Skin of body (tissue), 2 donors: ENCODE data around the gene MID1. TPM values are rescaled to one million over a fixed set of nuclear protein-coding genes. Genes with fewer than 3 reads are reported as not detected.

Source experiments
- DNase-seq: peaks from one replicate; lab custom pipeline; 2025; lab: John Stamatoyannopoulos, UW
- total RNA-seq: library from RNA; depleted of rRNA; stranded (reverse); fragments of >200 nt; gene quantifications from one replicate; pipeline ENCODE4 v1.2.3, GENCODE V29; 2014

The MID1 gene
- total RNA-seq, 1 donor from 2014 or later: 21.9 TPM

GRCh38 chrX:10495677-10496076, 124.7 kb downstream of the MID1 start:
- no peak for DNase-seq

GRCh38 chrX:10492250-10492649, 128.1 kb downstream of the MID1 start:
- DNase-seq: no peak

GRCh38 chrX:10486373-10486772, 134.0 kb downstream of the MID1 start:
- DNase-seq: no peak

GRCh38 chrX:10485326-10485725, 135.1 kb downstream of the MID1 start:
- no peak for DNase-seq

GRCh38 chrX:10484683-10485247, 135.6 kb downstream of the MID1 start:
- DNase-seq: no peak

- no peak for DNase-seq
Observed at GRCh38 chrX:10483191-10483831, 137.1 kb downstream of the MID1 start.

- no peak for DNase-seq
Observed at GRCh38 chrX:10482708-10483107, 137.7 kb downstream of the MID1 start.

- no peak for DNase-seq
Observed at GRCh38 chrX:10482261-10482660, 138.1 kb downstream of the MID1 start.

- no peak for DNase-seq
Observed at GRCh38 chrX:10480861-10481260, 139.5 kb downstream of the MID1 start.

- no peak for DNase-seq
Observed at GRCh38 chrX:10479508-10479907, 140.9 kb downstream of the MID1 start.

GRCh38 chrX:10477525-10477924, 142.9 kb downstream of the MID1 start:
- DNase-seq: no peak

GRCh38 chrX:10474913-10475568, 145.3 kb downstream of the MID1 start:
- peak; percentile 72 for DNase-seq

GRCh38 chrX:10474510-10474909, 145.9 kb downstream of the MID1 start:
- DNase-seq: no peak

GRCh38 chrX:10471418-10471817, 149.0 kb downstream of the MID1 start:
- DNase-seq: no peak

- no peak for DNase-seq
Observed at GRCh38 chrX:10470009-10470408, 150.4 kb downstream of the MID1 start.

- DNase-seq: no peak
Observed at GRCh38 chrX:10467793-10468192, 152.6 kb downstream of the MID1 start.

- DNase-seq: no peak
Observed at GRCh38 chrX:10465254-10465653, 155.1 kb downstream of the MID1 start.

GRCh38 chrX:10457092-10457491, 163.3 kb downstream of the MID1 start:
- DNase-seq: no peak

- DNase-seq: no peak
Observed at GRCh38 chrX:10453945-10454344, 166.4 kb downstream of the MID1 start.

GRCh38 chrX:10450959-10451355, 169.4 kb downstream of the MID1 start:
- DNase-seq: no peak

GRCh38 chrX:10450229-10450958, 170.0 kb downstream of the MID1 start:
- DNase-seq: no peak

- no peak for DNase-seq
Observed at GRCh38 chrX:10447564-10448214, 172.7 kb downstream of the MID1 start.
